Mesendoderm (in vitro differentiated cells): ENCODE measurements around the gene PPP6R3.

Experiments used
- DNase-seq: peaks from one replicate; pipeline ENCODE4 v3.0.0; 2013
- H2AK5ac ChIP-seq: 2 replicates; pipeline ENCODE4 v1.6.1; 2013; ENCODE audit warnings: low read length, inconsistent platforms
- H2BK120ac ChIP-seq: 2 replicates; pipeline ENCODE4 v1.6.1; 2013; ENCODE audit warnings: low read depth, mild to moderate bottlenecking, low read length, moderate library complexity, mixed read lengths
- H2BK15ac ChIP-seq: replicated peaks from 2 replicates; pipeline ENCODE4 v1.6.1; 2013; ENCODE audit warnings: low read depth, mild to moderate bottlenecking, moderate library complexity
- H2BK5ac ChIP-seq: 2 replicates; pipeline ENCODE4 v1.6.1; 2013; ENCODE audit warnings: low read length, inconsistent platforms
- H3K18ac ChIP-seq: 2 replicates; pipeline ENCODE4 v1.6.1; 2013; ENCODE audit warnings: mild to moderate bottlenecking, low read length, mixed read lengths
- H3K23ac ChIP-seq: one replicate; pipeline ENCODE4 v1.6.1; 2013; ENCODE audit warnings: low read length
- H3K27ac ChIP-seq: 2 replicates; pipeline ENCODE4 v1.5.1; 2013; ENCODE audit warnings: low read depth, mild to moderate bottlenecking, inconsistent platforms, low read length, moderate library complexity
- H3K27me3 ChIP-seq: 2 replicates; pipeline ENCODE4 v1.6.1; 2013; ENCODE audit warnings: low read length, control low read depth, mild to moderate bottlenecking, inconsistent platforms; ENCODE audit not compliant: insufficient read depth, poor library complexity
- H3K36me3 ChIP-seq: 2 replicates; pipeline ENCODE4 v1.6.1; 2013; ENCODE audit warnings: low read length, inconsistent platforms; ENCODE audit not compliant: control insufficient read depth, insufficient read depth
- H3K4ac ChIP-seq: one replicate; pipeline ENCODE4 v1.6.1; 2013; ENCODE audit warnings: low read depth, mild to moderate bottlenecking, low read length, moderate library complexity
- H3K4me1 ChIP-seq: 2 replicates; pipeline ENCODE4 v1.6.1; 2013; ENCODE audit warnings: low read depth, low read length, inconsistent platforms; ENCODE audit not compliant: control insufficient read depth
- H3K4me2 ChIP-seq: 2 replicates; pipeline ENCODE4 v1.6.1; 2013; ENCODE audit warnings: low read length
- H3K4me3 ChIP-seq: 2 replicates; pipeline ENCODE4 v1.5.1; 2013; ENCODE audit warnings: mild to moderate bottlenecking, low read length
- H3K56ac ChIP-seq: one replicate; pipeline ENCODE4 v1.6.1; 2013; ENCODE audit warnings: low read length
- H3K79me1 ChIP-seq: 2 replicates; pipeline ENCODE4 v1.6.1; 2013; ENCODE audit warnings: low read length, inconsistent platforms
- H3K79me2 ChIP-seq: 2 replicates; pipeline ENCODE4 v1.6.1; 2013; ENCODE audit warnings: mild to moderate bottlenecking, low read length; ENCODE audit not compliant: control insufficient read depth, insufficient read depth
- H3K9ac ChIP-seq: 2 replicates; pipeline ENCODE4 v1.6.1; 2013; ENCODE audit warnings: low read length, inconsistent platforms
- H4K5ac ChIP-seq: one replicate; pipeline ENCODE4 v1.6.1; 2013; ENCODE audit warnings: low read length
- H4K8ac ChIP-seq: one replicate; pipeline ENCODE4 v1.6.1; 2013; ENCODE audit warnings: low read depth, mild to moderate bottlenecking, control low read depth, low read length, moderate library complexity
- WGBS: extraction: QIAGEN DNeasy Blood & Tissue Kit; methylation state at CpG from one replicate; pipeline ENCODE4 v1.1.7; 2013; ENCODE audit warnings: low lambda C conversion rate, missing lambda C conversion rate; ENCODE audit not compliant: insufficient coverage; ENCODE audit errors: extremely low coverage; 5-methylcytosine and 5-hydroxymethylcytosine counted together

PPP6R3 gene

GRCh38 chr11:68549789-68550484 lies 89.4 kb downstream of the PPP6R3 start:
- no peak overlapping the region for H2BK5ac ChIP-seq
- H3K23ac ChIP-seq: no peak overlapping the region
- no peak for DNase-seq
- H3K27me3 ChIP-seq: no peaks in the 10 kb centered on the region
- no peak overlapping the region for H3K27ac ChIP-seq
- no peak overlapping the region for H3K4me3 ChIP-seq
- H3K79me1 ChIP-seq: peaks cover 20% of the 10 kb centered on the region
- H3K36me3 ChIP-seq: peaks cover 4% of the 10 kb centered on the region
- H3K4me1 ChIP-seq: peaks cover 6% of the 10 kb centered on the region
- no peak overlapping the region for H2AK5ac ChIP-seq
- no peak overlapping the region for H3K4me2 ChIP-seq
- peaks cover 11% of the 10 kb centered on the region for H3K79me2 ChIP-seq
- H3K18ac ChIP-seq: no peak overlapping the region
- no peak overlapping the region for H4K5ac ChIP-seq
- no peak overlapping the region for H3K4ac ChIP-seq
- no peak overlapping the region for H3K56ac ChIP-seq
- no CpG with 5 or more reads among the region's 11 CpGs for WGBS
- H2BK15ac ChIP-seq: no peak overlapping the region
- no peak overlapping the region for H2BK120ac ChIP-seq
- H4K8ac ChIP-seq: no peak overlapping the region
- no peak overlapping the region for H3K9ac ChIP-seq

- Histone ChIP-seq H3K4me2 (no peak overlapping the region), H3K56ac (no peak overlapping the region), H3K4me3 (no peak overlapping the region), H3K79me1 (peaks cover 22% of the 10 kb centered on the region), H3K18ac (no peak overlapping the region), H2AK5ac (no peak overlapping the region), H3K79me2 (peaks cover 12% of the 10 kb centered on the region), H3K9ac (no peak overlapping the region), H3K23ac (no peak overlapping the region), H3K4me1 (peaks cover 5% of the 10 kb centered on the region), H2BK5ac (no peak overlapping the region), H3K27ac (no peak overlapping the region), H2BK120ac (no peak overlapping the region), H3K4ac (no peak overlapping the region), H3K36me3 (peaks cover 4% of the 10 kb centered on the region), H3K27me3 (no peaks in the 10 kb centered on the region), H4K5ac (no peak overlapping the region), H2BK15ac (no peak overlapping the region), H4K8ac (no peak overlapping the region)
- no peak for DNase-seq
- no CpG with 5 or more reads among the region's 4 CpGs for WGBS
Measured at GRCh38 chr11:68550485-68550817, 89.9 kb downstream of the PPP6R3 start.

DNA sequence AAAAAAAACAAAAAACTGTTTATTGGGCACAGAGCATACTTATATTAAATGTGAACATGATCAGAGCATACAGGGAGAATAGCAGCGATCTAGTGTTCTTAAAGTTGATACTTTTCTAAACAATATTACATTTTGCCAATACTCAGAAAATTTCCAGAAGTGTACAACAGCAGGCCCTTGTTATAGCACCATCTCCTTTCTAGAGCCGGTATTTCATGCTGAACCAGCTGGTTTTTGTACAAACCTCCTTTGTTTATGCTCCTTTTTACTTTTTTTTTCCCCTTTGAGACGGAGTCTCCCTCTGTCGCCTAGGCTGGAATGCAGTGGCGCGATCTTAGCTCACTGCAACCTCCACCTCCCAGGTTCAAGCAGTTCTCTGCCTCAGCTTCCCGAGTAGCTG lies 90.7 kb downstream of the PPP6R3 start:
- H4K8ac ChIP-seq: no peak overlapping the region
- H2BK120ac ChIP-seq: no peak overlapping the region
- no CpG with 5 or more reads among the region's 7 CpGs for WGBS
- H3K23ac ChIP-seq: no peak overlapping the region
- H3K18ac ChIP-seq: no peak overlapping the region
- no peak overlapping the region for H3K4ac ChIP-seq
- H3K79me2 ChIP-seq: peaks cover 14% of the 10 kb centered on the region
- no peak overlapping the region for H2AK5ac ChIP-seq
- H2BK15ac ChIP-seq: no peak overlapping the region
- peaks cover 4% of the 10 kb centered on the region for H3K36me3 ChIP-seq
- no peak overlapping the region for H3K27ac ChIP-seq
- H4K5ac ChIP-seq: no peak overlapping the region
- H3K27me3 ChIP-seq: no peaks in the 10 kb centered on the region
- no peak overlapping the region for H3K56ac ChIP-seq
- peaks cover 23% of the 10 kb centered on the region for H3K79me1 ChIP-seq
- H3K4me1 ChIP-seq: peaks cover 2% of the 10 kb centered on the region
- H3K4me2 ChIP-seq: no peak overlapping the region
- no peak for DNase-seq
- H3K9ac ChIP-seq: no peak overlapping the region
- H2BK5ac ChIP-seq: no peak overlapping the region
- H3K4me3 ChIP-seq: no peak overlapping the region

- H3K9ac ChIP-seq: no peak overlapping the region
- H4K5ac ChIP-seq: no peak overlapping the region
- H2AK5ac ChIP-seq: no peak overlapping the region
- H3K4me1 ChIP-seq: peaks cover 2% of the 10 kb centered on the region
- no peak overlapping the region for H3K27ac ChIP-seq
- H3K27me3 ChIP-seq: no peaks in the 10 kb centered on the region
- H3K36me3 ChIP-seq: peaks cover 4% of the 10 kb centered on the region
- H2BK5ac ChIP-seq: no peak overlapping the region
- H3K79me2 ChIP-seq: peaks cover 14% of the 10 kb centered on the region
- no peak overlapping the region for H2BK120ac ChIP-seq
- H3K79me1 ChIP-seq: peaks cover 23% of the 10 kb centered on the region
- no CpG with 5 or more reads among the region's 3 CpGs for WGBS
- H3K56ac ChIP-seq: no peak overlapping the region
- DNase-seq: no peak
- no peak overlapping the region for H4K8ac ChIP-seq
- no peak overlapping the region for H3K4ac ChIP-seq
- H3K23ac ChIP-seq: no peak overlapping the region
- H3K4me3 ChIP-seq: no peak overlapping the region
- no peak overlapping the region for H3K18ac ChIP-seq
- H2BK15ac ChIP-seq: no peak overlapping the region
- no peak overlapping the region for H3K4me2 ChIP-seq
Measured at GRCh38 chr11:68551777-68552176, 91.2 kb downstream of the PPP6R3 start.

- no peak overlapping the region for H3K27ac ChIP-seq
- no peak overlapping the region for H3K4me3 ChIP-seq
- H3K4me2 ChIP-seq: no peak overlapping the region
- no peak overlapping the region for H4K5ac ChIP-seq
- no peak overlapping the region for H3K18ac ChIP-seq
- no peak overlapping the region for H3K56ac ChIP-seq
- H2BK5ac ChIP-seq: no peak overlapping the region
- WGBS: no CpG with 5 or more reads among the region's 2 CpGs
- H3K23ac ChIP-seq: no peak overlapping the region
- H3K79me2 ChIP-seq: peaks cover 13% of the 10 kb centered on the region
- H3K27me3 ChIP-seq: no peaks in the 10 kb centered on the region
- peaks cover 21% of the 10 kb centered on the region for H3K79me1 ChIP-seq
- peaks cover 2% of the 10 kb centered on the region for H3K4me1 ChIP-seq
- no peak overlapping the region for H3K4ac ChIP-seq
- no peak overlapping the region for H3K9ac ChIP-seq
- H3K36me3 ChIP-seq: peaks cover 2% of the 10 kb centered on the region
- H2AK5ac ChIP-seq: no peak overlapping the region
- no peak overlapping the region for H4K8ac ChIP-seq
- no peak overlapping the region for H2BK120ac ChIP-seq
- H2BK15ac ChIP-seq: no peak overlapping the region
- no peak for DNase-seq
Measured at GRCh38 chr11:68552542-68552941, 92.0 kb downstream of the PPP6R3 start.

DNA sequence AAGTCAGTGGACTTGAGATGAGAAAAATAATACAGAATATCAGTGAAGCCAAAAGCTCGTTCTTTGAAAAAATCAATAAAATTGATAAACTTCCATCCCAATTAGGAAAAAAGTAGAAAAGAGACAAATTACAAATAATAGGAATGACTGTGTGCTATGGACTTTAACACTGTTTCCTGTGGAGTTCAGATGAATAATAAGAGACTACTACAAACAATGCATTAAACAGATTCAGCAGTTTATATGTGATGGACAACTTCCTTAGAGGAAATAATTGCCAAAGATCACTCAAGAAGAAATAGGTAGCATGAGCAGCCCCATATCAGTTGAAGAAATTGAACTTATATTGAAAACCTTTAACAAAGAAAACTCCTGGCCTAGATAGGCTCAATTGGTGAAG lies 99.7 kb downstream of the PPP6R3 start:
- Histone ChIP-seq H3K4ac (no peak overlapping the region), H4K8ac (no peak overlapping the region), H3K56ac (no peak overlapping the region), H2BK15ac (no peak overlapping the region), H3K9ac (no peak overlapping the region), H3K36me3 (peaks cover 2% of the 10 kb centered on the region), H3K18ac (no peak overlapping the region), H3K4me1 (no peaks in the 10 kb centered on the region), H3K23ac (no peak overlapping the region), H3K79me2 (peaks cover 8% of the 10 kb centered on the region), H4K5ac (no peak overlapping the region), H2AK5ac (no peak overlapping the region), H3K79me1 (peaks cover 17% of the 10 kb centered on the region), H2BK5ac (no peak overlapping the region), H3K27me3 (no peaks in the 10 kb centered on the region), H3K27ac (no peak overlapping the region), H3K4me3 (no peak overlapping the region), H2BK120ac (no peak overlapping the region), H3K4me2 (no peak overlapping the region)
- WGBS: no CpG with 5 or more reads among the region's 1 CpG
- no peak for DNase-seq
